Central memory CD8-positive, alpha-beta T cell (primary cell): ENCODE measurements around the gene RAB7B.

ENCODE experiments used
- ATAC-seq: fragments of 150-1000 bp; cut with Tn5 transposase; replicated peaks from 2 replicates; pipeline ENCODE4 v1.10.0; 2022; ENCODE audit warnings: mild to moderate bottlenecking, moderate FRiP score, moderate number of reproducible peaks; ENCODE audit not compliant: poor library complexity, severe bottlenecking; ENCODE audit errors: extremely low read depth
- DNase-seq, 2 donors: peaks; one replicate each; pipeline ENCODE4 v3.0.0; 2021; ENCODE audit warnings: low spot score in 2 of 2
- H3K27ac Mint-ChIP-seq: one replicate; pipeline ENCODE4 v1.8.0; 2022; ENCODE audit warnings: low read depth, mild to moderate bottlenecking, moderate library complexity, mixed read lengths
- H3K27me3 Mint-ChIP-seq: one replicate; pipeline ENCODE4 v1.8.0; 2022; ENCODE audit warnings: mixed read lengths
- H3K36me3 Mint-ChIP-seq: one replicate; pipeline ENCODE4 v1.8.0; 2022; ENCODE audit warnings: mild to moderate bottlenecking, moderate library complexity, mixed read lengths; ENCODE audit not compliant: insufficient read depth
- H3K4me1 Mint-ChIP-seq: one replicate; pipeline ENCODE4 v1.8.0; 2022; ENCODE audit warnings: mixed read lengths
- H3K4me3 Mint-ChIP-seq: one replicate; pipeline ENCODE4 v1.8.0; 2022; ENCODE audit warnings: mild to moderate bottlenecking, moderate library complexity, mixed read lengths
- H3K9me3 Mint-ChIP-seq: one replicate; pipeline ENCODE4 v1.8.0; 2022; ENCODE audit warnings: mixed read lengths

RAB7B gene

GRCh38 chr1:205943245-205943644, 60.0 kb downstream of the RAB7B start, which contains the start of gene SLC26A9:
SLC26A9 (minus strand) TSS chr1:205943456; CDS start chr1:205935820, 7,636 bp downstream.
- Mint-ChIP-seq H3K36me3 (peaks cover 2% of the 10 kb centered on the region), H3K9me3 (no peaks in the 10 kb centered on the region), H3K4me3 (no peak within 1 kb of the TSS), H3K27me3 (peaks cover 96% of the 10 kb centered on the region), H3K27ac (no peak within 1 kb of the TSS), H3K4me1 (no peaks in the 10 kb centered on the region)
- DNase-seq (no peak), ATAC-seq (no peak)

- Mint-ChIP-seq H3K27ac (no peak overlapping the region), H3K4me3 (no peak overlapping the region), H3K4me1 (no peaks in the 10 kb centered on the region), H3K27me3 (peaks cover 99% of the 10 kb centered on the region), H3K36me3 (peaks cover 2% of the 10 kb centered on the region), H3K9me3 (no peaks in the 10 kb centered on the region)
- no peak for ATAC-seq
- DNase-seq: no peak
Observed at GRCh38 chr1:205942631-205943159, 60.5 kb downstream of the RAB7B start.

DNA sequence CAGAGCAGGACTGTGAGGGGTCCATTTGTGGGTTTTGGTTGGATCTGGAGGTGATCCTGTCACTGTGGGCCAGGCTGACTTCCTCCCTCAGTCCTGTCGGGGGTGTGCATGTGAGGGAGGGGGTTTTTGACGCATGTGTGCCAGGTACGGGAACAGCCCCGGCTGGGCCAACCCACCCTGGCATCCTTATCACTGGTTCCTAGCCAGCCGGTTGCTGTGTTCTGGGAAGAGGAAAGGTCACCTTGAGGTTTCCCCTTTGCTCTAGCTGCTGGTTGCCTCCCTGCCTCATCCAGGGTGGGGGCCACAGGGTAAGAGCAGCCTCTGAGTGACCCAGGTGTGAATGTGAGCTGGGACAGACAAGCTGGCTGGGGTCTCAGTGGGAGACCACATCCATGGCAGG, 62.5 kb downstream of the RAB7B start:
- H3K27me3 Mint-ChIP-seq: peaks cover 99% of the 10 kb centered on the region
- H3K36me3 Mint-ChIP-seq: peaks cover 2% of the 10 kb centered on the region
- ATAC-seq: no peak

GRCh38 chr1:205939690-205940330, 63.4 kb downstream of the RAB7B start:
- no peak for ATAC-seq
- H3K27ac Mint-ChIP-seq: no peak overlapping the region
- H3K4me1 Mint-ChIP-seq: no peaks in the 10 kb centered on the region
- no peaks in the 10 kb centered on the region for H3K9me3 Mint-ChIP-seq
- peaks cover 2% of the 10 kb centered on the region for H3K36me3 Mint-ChIP-seq
- no peak overlapping the region for H3K4me3 Mint-ChIP-seq
- H3K27me3 Mint-ChIP-seq: peaks cover 94% of the 10 kb centered on the region
- no peak for DNase-seq

More for the DNA sequence above, 62.5 kb downstream of the RAB7B start:
- Mint-ChIP-seq H3K27ac (no peak overlapping the region), H3K4me3 (no peak overlapping the region), H3K4me1 (no peaks in the 10 kb centered on the region), H3K9me3 (no peaks in the 10 kb centered on the region)
- DNase-seq: no peak

DNA sequence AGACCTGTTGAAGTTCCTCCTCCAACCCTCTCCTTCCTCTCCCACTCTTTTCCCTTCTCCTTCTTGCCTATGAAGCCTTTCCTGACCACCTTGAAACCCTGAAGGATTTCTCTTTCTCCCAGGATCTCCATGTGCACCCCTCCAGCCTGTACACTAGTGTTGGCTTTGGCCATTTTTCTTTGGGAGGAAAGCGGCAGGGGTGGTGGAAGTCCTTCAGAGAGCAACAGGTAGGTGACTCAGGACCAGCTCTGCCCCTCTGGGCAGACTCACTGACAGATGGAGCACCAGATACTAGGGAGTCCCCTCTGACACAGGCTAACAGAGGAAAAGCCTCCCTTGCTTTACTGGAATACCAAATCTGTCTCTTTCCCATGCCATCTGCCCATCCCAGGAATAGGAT, 64.5 kb downstream of the RAB7B start:
- ATAC-seq (no peak), DNase-seq (no peak)
- peaks cover 91% of the 10 kb centered on the region for H3K27me3 Mint-ChIP-seq
- no peak overlapping the region for H3K4me3 Mint-ChIP-seq
- peaks cover 2% of the 10 kb centered on the region for H3K36me3 Mint-ChIP-seq
- no peaks in the 10 kb centered on the region for H3K4me1 Mint-ChIP-seq
- no peaks in the 10 kb centered on the region for H3K9me3 Mint-ChIP-seq
- H3K27ac Mint-ChIP-seq: no peak overlapping the region

DNA sequence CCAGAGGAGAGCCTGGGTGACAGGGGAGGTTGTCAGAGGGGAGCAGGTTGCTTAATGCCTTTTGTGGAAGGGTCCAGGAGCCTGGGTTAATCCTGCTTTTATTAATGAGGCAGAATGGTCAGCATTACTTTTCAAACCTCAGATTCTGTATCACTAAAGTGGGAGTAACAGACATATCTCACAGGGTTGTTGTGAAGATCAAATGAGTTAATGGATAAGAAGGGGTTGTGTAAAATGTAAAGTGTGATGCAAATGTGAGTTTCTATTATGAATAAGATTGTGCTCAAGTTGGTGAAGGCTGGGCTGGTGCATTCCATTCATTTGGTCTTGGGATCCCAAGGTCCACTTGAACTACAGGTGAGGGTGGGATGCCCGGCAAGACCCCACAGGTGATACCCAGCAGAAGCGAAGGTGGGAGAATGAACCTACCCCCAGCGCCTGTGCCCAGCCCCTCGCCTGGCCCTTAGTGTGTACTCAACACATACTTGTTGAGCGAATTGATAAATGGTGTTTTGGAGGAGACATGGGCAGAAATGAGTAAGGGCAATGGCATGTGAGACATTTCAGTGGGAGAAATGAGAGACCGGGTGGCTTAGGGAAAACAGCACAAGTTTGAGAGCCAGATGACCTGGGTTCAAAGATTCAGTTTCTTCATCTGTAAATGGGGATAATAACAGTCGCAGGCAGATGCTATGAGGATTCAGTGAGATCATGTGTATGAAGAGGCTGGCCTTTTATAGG, 66.2 kb downstream of the RAB7B start:
- no peaks in the 10 kb centered on the region for H3K36me3 Mint-ChIP-seq
- no peak for DNase-seq
- ATAC-seq: no peak
- peaks cover 91% of the 10 kb centered on the region for H3K27me3 Mint-ChIP-seq
- no peaks in the 10 kb centered on the region for H3K4me1 Mint-ChIP-seq
- H3K9me3 Mint-ChIP-seq: no peaks in the 10 kb centered on the region
- no peak overlapping the region for H3K27ac Mint-ChIP-seq
- no peak overlapping the region for H3K4me3 Mint-ChIP-seq

DNA sequence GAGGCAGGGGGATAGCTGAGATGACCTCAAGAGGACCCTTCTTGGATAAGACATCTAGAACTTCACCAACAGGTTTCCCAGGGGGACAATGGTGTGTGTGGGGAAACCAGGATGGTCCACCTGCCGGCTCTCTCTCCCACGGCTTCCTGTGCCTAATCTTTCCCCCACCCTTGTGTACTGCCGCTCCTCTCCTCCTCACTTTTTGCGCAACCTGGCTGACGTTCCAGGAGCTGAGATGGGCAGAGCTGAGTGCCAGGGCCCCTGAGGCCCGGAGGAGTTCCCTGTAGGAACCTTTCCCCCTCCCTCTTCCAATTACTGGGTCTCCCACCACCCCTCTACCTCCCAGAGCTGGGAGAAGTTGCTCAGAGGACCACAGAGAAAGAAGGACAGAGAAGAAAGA, 66.9 kb downstream of the RAB7B start:
- H3K27ac Mint-ChIP-seq: no peak overlapping the region

DNA sequence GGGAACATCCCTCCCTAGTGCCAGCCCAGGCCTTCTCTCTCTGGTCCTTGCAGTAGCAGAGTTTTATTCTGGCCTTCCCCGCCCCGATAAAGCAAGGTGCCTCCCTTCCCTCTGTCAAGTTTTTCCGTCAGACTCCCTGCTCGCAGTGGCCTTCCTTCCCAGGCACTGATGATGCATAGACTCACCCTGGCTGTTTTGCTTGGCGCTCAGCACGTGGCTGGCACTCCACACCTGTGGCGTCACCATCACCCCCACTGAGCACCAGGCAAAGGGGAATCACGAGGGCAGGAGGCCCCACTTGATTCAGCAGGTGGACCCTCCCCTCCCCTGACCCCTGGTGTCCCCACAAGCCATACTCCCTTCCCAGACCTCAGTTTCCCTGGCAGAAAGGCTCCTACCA, 67.3 kb downstream of the RAB7B start:
- H3K27me3 Mint-ChIP-seq: peaks cover 82% of the 10 kb centered on the region
- no peak overlapping the region for H3K27ac Mint-ChIP-seq
- no peaks in the 10 kb centered on the region for H3K36me3 Mint-ChIP-seq
- ATAC-seq: no peak
- no peak overlapping the region for H3K4me3 Mint-ChIP-seq
- H3K9me3 Mint-ChIP-seq: no peaks in the 10 kb centered on the region
- H3K4me1 Mint-ChIP-seq: no peaks in the 10 kb centered on the region
- DNase-seq: no peak

More for the DNA sequence above, 66.9 kb downstream of the RAB7B start:
- no peaks in the 10 kb centered on the region for H3K4me1 Mint-ChIP-seq
- peaks cover 87% of the 10 kb centered on the region for H3K27me3 Mint-ChIP-seq
- ATAC-seq (no peak), DNase-seq (no peak)
- no peaks in the 10 kb centered on the region for H3K9me3 Mint-ChIP-seq
- H3K36me3 Mint-ChIP-seq: no peaks in the 10 kb centered on the region
- no peak overlapping the region for H3K4me3 Mint-ChIP-seq

- ATAC-seq (no peak), DNase-seq (no peak)
- H3K27me3 Mint-ChIP-seq: peaks cover 72% of the 10 kb centered on the region
- no peaks in the 10 kb centered on the region for H3K36me3 Mint-ChIP-seq
- no peaks in the 10 kb centered on the region for H3K9me3 Mint-ChIP-seq
- H3K4me3 Mint-ChIP-seq: no peak overlapping the region
- H3K27ac Mint-ChIP-seq: no peak overlapping the region
- no peaks in the 10 kb centered on the region for H3K4me1 Mint-ChIP-seq
Observed at GRCh38 chr1:205934788-205935187, 68.4 kb downstream of the RAB7B start.

GRCh38 chr1:205933671-205934618, 69.2 kb downstream of the RAB7B start:
- H3K36me3 Mint-ChIP-seq: no peaks in the 10 kb centered on the region
- no peaks in the 10 kb centered on the region for H3K4me1 Mint-ChIP-seq
- H3K9me3 Mint-ChIP-seq: no peaks in the 10 kb centered on the region
- H3K4me3 Mint-ChIP-seq: no peak overlapping the region
- ATAC-seq (no peak), DNase-seq (no peak)
- peaks cover 63% of the 10 kb centered on the region for H3K27me3 Mint-ChIP-seq
- no peak overlapping the region for H3K27ac Mint-ChIP-seq

- H3K4me3 Mint-ChIP-seq: no peak overlapping the region
- peaks cover 51% of the 10 kb centered on the region for H3K27me3 Mint-ChIP-seq
- DNase-seq (no peak), ATAC-seq (no peak)
- H3K27ac Mint-ChIP-seq: no peak overlapping the region
- no peaks in the 10 kb centered on the region for H3K4me1 Mint-ChIP-seq
- no peaks in the 10 kb centered on the region for H3K9me3 Mint-ChIP-seq
- no peaks in the 10 kb centered on the region for H3K36me3 Mint-ChIP-seq
Observed at GRCh38 chr1:205932776-205933175, 70.4 kb downstream of the RAB7B start.

GRCh38 chr1:205930799-205931281, 72.4 kb downstream of the RAB7B start:
- H3K9me3 Mint-ChIP-seq: no peaks in the 10 kb centered on the region
- H3K27ac Mint-ChIP-seq: no peak overlapping the region
- DNase-seq (no peak), ATAC-seq (no peak)
- H3K4me1 Mint-ChIP-seq: no peaks in the 10 kb centered on the region
- H3K4me3 Mint-ChIP-seq: no peak overlapping the region
- peaks cover 43% of the 10 kb centered on the region for H3K27me3 Mint-ChIP-seq
- no peaks in the 10 kb centered on the region for H3K36me3 Mint-ChIP-seq
